RPMI8226 (cell line): ENCODE data around the gene ZNF726.
"Not testable (repeated sequence)": the region's sequence is repeated elsewhere in the genome, so short reads cannot be mapped to it uniquely, and the experiment has no call there.

Experiments used
- DNase-seq: peaks from one replicate; pipeline ENCODE4 v3.0.0-alpha.2; 2015

The ZNF726 gene

DNA sequence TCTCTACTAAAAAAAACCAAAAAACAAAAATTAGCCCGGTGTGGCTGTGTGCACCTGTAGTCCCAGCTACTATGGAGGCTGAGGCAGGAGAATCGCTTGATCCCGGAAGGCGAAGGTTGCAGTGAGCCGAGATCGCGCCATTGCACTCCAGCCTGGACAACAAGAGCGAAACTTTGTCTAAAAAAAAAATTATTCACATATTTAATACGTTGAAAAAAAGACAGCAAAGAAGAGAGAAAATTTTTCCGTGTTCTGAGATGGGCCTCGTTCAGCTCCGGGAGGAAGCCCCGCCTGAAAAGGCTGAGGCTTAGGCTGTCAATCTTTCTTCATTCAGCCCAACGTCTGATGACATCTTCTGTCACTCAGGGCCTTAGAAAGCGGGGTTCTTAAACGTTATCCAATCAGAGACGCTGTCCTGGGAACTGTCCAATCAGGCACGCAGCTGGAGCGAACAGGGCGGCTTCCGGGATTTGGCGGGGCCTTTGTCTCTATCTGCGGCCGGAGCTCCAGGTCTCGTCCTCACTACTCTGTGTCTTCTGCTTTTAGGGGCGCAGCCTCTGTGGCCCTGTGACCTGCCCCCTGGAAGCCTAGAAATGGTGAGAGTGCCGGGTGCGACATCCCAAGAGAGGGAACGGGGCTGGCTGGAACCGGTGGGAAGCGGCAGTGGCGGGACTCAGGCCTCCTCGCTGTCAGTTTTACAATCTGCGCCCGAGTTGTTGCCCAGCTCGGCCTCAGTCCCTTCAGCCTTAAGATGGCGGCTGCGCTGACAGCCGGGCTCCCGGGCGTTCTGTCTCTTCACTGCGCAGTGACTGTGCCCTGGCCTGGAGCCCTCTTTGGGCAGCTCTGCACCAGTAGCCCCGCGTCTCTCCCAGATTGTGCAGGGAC is at the start of gene ZNF726:
Gene ZNF726, plus strand, starts transcription at position 485 of the 885 bp plus-strand sequence. Its CDS starts 109 bp downstream, at position 594.
- peak; percentile 94 for DNase-seq

- DNase-seq, result no peak
Measured at GRCh38 chr19:23867895-23868294, 46.8 kb upstream of the ZNF726 start.

DNA sequence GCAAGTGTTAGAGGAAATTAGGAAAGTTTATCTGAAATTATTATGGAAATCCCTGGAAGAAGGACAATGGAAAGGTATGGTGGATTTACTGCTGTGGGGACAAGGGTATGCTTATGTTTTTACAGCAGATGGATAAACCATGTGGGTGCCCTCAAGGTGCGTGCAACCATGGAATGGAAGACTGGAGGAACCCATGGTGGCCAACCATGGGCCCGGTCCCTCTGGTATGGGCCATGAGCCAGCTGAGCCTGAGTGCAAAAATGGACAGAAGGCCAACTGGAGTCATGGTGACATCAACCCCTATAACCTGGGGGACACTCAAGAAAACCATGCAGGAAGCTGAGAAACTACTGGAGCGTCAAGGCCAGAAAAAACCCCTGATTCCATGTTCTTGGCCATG is 46.1 kb upstream of the ZNF726 start:
- DNase-seq, result no peak

DNA sequence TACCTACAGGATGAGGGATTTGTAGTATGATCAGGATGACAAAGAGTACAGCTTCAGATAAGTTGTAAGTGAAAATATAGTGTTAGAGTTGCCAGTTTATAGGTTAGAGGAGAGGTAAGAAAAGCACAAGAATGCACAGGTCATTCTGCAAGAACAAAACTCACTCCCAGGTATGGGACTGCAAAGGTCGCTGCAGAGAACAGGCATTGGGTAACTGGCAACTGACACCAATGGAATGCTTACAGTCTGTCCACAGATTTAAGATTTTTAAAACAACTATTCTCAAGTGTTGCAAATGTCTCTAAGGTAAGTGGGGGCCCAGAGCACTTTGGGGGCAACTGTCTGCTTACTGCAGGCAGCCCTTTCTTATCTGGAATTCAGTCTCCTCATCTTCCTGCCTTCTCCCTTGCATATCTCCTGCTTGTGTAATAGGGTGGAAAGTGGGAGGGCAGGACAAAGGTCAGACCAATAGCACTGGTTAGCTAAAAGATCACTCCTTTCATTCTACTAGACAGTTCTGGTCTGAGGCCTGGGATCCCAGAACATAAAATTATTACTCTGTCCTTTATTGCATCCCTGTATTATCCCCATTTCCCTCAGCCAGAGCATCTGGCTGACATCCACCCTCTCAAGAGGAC is 42.3 kb upstream of the ZNF726 start:
- DNase-seq, result no peak

DNA sequence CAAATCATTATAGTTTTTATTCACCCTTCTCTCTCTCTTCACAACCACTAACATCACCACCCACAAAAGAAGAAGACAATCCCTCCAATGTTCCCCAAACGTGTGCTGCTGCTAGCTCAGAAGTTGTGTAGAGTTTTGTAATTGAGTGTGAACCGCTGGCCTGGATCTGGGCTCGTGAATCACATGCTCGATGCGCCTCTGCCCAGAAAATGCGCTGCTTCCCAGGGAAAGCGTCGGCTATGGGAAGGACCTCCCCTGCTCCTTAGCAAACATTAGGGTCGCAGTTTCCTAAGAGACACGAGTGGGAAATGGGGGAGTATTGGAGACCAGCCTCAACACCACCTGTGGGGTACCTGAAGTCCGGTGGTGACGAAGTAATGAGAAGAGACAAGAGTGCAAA is 38.4 kb upstream of the ZNF726 start:
- no peak for DNase-seq

DNA sequence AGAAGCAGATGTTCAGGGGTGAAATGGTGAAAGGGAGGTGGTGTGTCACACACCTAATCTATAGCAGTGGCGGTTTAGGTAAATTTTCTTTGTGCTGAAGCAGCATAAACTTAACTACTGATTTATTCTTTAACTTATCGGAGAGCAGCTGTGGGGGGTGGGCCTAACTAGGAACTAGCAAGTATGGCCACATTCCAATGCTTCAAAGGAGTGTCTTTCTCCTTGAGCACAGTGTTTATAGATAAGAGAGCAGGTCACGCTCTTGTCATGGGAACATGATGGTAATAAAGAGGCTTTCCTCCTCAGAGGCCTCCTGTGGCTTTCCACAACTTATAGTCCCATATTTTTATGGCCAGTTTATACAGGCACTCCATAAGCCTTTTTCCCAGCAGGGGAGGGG is 37.9 kb upstream of the ZNF726 start:
- not testable (repeated sequence) for DNase-seq

GRCh38 chr19:23882493-23882892 is 32.2 kb upstream of the ZNF726 start:
- peak; percentile 33 for DNase-seq

GRCh38 chr19:23884363-23884762 is 30.3 kb upstream of the ZNF726 start:
- DNase-seq, result no peak

DNA sequence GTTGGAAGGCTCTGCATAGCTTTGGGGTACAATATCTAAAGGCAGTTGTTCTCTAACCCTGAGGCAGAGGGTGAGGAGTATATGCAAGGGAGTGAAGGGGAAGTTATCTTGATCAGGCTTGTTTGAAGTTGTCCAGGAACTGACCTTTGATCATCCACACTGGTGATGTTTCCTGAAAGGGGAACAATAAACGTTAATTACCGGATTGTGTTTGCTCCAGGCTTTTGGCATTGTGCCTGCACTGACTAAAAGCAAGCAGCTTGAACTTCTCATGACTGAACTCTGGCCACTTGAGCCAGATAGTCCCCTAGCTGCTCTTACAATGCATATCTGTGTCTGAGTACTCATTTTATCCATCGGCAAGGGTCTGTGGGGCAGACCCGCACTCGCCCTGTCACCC is 27.0 kb upstream of the ZNF726 start:
- no peak for DNase-seq

GRCh38 chr19:23896096-23896495 is 18.6 kb upstream of the ZNF726 start:
- not testable (repeated sequence) for DNase-seq

GRCh38 chr19:23896912-23897311 is 17.8 kb upstream of the ZNF726 start:
- DNase-seq, result no peak

GRCh38 chr19:23901360-23901759 is 13.3 kb upstream of the ZNF726 start:
- DNase-seq, result no peak

DNA sequence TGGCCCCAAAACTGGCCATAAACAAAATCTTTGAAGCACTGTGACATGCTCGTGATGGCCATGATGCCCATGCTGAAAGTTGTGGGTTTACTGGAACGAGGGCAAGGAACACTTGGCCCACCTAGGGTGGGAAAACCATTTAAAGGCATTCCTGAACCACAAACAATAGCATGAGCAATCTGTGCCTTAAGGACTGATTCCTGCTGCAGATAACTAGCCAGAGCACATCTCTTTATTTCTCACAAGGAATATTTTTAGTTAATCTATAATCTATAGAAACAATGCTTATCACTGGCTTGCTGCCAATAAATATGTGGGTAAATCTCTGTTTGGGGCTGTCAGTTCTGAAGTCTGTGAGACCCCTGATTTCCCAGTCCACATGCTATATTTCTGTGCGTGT is 10.3 kb upstream of the ZNF726 start:
- DNase-seq, result no peak

DNA sequence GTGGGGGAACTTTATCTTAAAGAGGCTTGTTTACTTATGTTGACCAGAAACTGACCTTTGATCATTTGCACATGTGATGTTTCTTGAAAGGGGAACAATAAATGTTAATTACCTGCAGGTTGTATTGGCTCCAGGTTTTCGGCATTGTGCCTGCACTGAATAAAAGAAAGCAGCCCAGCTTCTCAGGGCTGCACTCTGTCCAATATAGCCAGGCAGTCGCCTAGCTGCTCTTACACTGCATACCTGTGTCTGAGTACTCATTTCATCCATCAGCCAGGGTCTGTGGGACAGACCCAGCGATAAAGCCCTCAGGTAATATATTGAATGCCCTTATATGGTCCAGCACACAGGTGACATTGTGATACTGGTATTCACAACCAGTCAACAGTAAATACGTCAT is 8.9 kb upstream of the ZNF726 start:
- no peak for DNase-seq

GRCh38 chr19:23906835-23907234 is 7.9 kb upstream of the ZNF726 start:
- DNase-seq, result no peak

GRCh38 chr19:23908165-23908564 is 6.5 kb upstream of the ZNF726 start:
- DNase-seq, result no peak

DNA sequence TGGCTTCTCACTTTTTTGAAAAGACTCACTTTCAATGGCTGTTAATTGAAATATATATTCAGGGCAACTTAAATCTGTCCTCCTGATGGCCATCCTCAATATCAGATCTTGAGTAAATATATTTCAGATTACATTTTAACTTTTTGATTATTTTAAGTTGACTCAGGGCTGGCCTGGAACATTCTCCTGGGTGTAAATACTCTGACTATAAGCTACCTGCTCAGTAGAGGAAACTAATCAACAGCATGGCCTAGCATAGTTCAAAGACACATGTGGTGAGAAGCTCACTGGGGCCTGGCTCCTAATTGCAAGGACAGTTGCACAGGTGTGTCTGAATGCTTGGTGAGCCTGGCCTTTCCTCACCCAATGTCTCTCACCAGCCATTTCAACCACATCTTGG is 5.5 kb upstream of the ZNF726 start:
- DNase-seq, result no peak

DNA sequence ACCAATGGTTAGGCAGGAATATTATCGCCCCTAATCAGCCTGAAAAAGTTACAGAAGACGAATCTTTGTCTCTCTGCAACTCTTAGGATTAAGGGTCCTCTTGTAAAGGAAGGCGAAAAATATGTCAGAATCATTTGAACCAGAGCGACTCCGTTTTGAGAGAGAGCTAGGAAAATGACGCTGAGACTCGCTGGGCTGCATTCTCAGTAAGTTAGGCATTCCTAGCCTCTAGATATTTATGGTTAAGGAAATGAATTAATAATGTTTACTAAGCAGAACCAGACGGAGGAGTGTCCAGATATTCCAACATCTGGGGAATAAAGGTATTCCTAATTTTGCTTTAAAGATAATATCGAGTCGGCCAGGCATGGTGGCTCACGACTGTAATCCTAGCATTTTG is 755 bp upstream of the ZNF726 start:
- DNase-seq, result no peak

DNA sequence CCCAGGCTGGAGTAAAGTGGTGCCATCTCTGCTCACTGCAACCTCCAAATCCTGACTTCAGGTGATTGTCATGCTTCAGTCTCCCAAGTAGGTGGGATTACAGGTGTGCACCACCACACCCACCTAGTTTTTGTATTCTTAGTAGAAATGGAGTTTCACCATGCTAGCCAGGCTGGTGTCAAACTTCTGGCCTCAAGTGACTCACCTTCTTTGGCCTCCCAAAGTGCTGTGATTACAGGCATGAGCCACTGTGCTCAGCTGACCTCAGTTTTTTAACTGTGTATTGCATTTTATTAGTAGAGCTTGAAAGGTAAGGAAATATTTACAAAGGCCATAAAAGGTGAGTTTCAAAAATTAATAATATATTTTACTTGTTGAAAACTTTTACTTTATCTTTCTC is 2.3 kb downstream of the ZNF726 start:
- no peak for DNase-seq

GRCh38 chr19:23917856-23918255 is 3.2 kb downstream of the ZNF726 start:
- no peak for DNase-seq

DNA sequence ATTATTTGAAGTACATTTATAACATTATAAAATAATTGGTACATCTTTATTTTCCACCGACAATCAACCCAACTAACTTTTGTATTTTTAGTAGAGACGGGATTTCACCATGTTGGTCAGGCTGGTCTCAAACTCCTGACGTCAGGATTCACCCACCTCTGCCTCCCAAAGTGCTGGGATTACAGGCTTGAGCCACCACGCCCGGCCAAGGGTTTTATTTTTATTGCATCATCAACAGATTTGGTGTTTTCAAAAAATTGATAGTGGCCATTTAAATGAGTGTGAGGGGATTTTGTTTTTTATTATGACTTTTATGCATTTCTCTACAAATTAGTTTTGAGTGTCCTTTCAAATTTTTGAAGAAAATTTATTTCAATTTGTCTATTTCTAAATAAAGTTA is 10.6 kb downstream of the ZNF726 start:
- no peak for DNase-seq

- no peak for DNase-seq
Measured at GRCh38 chr19:23932878-23933277, 18.2 kb downstream of the ZNF726 start.

DNA sequence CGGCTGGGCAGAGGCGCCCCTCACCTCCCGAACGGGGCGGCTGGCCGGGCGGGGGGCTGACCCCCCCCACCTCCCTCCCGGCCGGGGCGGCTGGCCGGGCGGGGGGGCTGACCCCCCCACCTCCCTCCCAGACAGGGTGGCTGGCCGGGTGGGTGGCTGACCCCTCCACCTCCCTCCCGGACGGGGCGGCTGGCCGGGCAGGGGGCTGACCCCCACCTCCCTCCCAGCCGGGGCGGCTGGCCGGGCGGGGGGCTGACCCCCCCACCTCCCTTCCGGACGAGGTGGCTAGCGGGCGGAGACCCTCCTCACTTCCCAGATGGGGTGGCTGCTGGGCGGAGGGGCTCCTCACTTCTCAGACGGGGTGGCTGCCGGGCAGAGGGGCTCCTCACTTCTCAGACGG is 22.3 kb downstream of the ZNF726 start:
- not testable (repeated sequence) for DNase-seq

- no peak for DNase-seq
Measured at GRCh38 chr19:23943411-23943810, 28.7 kb downstream of the ZNF726 start.
